ENCODE results near the gene SOX6. TPM values are rescaled to one million over a fixed set of nuclear protein-coding genes. Genes with fewer than 3 reads are reported as not detected.

SOX6 gene
- total and polyA plus RNA-seq, 2 of the 13 experiments (the other 11 are each of a cell fraction or from before 2014, with no cell fraction given), result 2.6 to 11.2 TPM

GRCh38 chr11:16402654-16403447 lies 46.5 kb upstream of the SOX6 start (continued):
- no peak for TF ChIP-seq ZUFSP (CRISPR knock-in tag; IDR thresholded peaks at IDR 0.05; ENCODE audit: borderline replicate concordance)
- TF ChIP-seq, protein P1, sequence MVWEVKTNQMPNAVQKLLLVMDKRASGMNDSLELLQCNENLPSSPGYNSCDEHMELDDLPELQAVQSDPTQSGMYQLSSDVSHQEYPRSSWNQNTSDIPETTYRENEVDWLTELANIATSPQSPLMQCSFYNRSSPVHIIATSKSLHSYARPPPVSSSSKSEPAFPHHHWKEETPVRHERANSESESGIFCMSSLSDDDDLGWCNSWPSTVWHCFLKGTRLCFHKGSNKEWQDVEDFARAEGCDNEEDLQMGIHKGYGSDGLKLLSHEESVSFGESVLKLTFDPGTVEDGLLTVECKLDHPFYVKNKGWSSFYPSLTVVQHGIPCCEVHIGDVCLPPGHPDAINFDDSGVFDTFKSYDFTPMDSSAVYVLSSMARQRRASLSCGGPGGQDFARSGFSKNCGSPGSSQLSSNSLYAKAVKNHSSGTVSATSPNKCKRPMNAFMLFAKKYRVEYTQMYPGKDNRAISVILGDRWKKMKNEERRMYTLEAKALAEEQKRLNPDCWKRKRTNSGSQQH (CRISPR knock-in tag; IDR thresholded peaks at IDR 0.05; ENCODE audit: low read depth), result no peak
- no peak for TF ChIP-seq ZNF224 (CRISPR knock-in tag; IDR thresholded peaks at IDR 0.05)
- no peak for TF ChIP-seq CCDC6 (CRISPR knock-in tag; IDR thresholded peaks at IDR 0.05)
- TF ChIP-seq, protein P2, sequence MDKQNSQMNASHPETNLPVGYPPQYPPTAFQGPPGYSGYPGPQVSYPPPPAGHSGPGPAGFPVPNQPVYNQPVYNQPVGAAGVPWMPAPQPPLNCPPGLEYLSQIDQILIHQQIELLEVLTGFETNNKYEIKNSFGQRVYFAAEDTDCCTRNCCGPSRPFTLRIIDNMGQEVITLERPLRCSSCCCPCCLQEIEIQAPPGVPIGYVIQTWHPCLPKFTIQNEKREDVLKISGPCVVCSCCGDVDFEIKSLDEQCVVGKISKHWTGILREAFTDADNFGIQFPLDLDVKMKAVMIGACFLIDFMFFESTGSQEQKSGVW (CRISPR knock-in tag; IDR thresholded peaks at IDR 0.05; ENCODE audit: borderline replicate concordance), result no peak
- no peak for TF ChIP-seq TCF12 (IDR thresholded peaks at IDR 0.05)
- TF ChIP-seq TCF12 (CRISPR knock-in tag; IDR thresholded peaks at IDR 0.05), result no peak
- TF ChIP-seq ZNF83 (CRISPR knock-in tag; IDR thresholded peaks at IDR 0.05; ENCODE audit: borderline replicate concordance), result no peak
- TF ChIP-seq, protein P3, sequence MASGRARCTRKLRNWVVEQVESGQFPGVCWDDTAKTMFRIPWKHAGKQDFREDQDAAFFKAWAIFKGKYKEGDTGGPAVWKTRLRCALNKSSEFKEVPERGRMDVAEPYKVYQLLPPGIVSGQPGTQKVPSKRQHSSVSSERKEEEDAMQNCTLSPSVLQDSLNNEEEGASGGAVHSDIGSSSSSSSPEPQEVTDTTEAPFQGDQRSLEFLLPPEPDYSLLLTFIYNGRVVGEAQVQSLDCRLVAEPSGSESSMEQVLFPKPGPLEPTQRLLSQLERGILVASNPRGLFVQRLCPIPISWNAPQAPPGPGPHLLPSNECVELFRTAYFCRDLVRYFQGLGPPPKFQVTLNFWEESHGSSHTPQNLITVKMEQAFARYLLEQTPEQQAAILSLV (CRISPR knock-in tag; IDR thresholded peaks at IDR 0.05; ENCODE audit: borderline replicate concordance), result no peak
- no peak for TF ChIP-seq MLX (CRISPR knock-in tag; IDR thresholded peaks at IDR 0.05)
- no peak for TF ChIP-seq CC2D1A (CRISPR knock-in tag; IDR thresholded peaks at IDR 0.05)
- no peak for TF ChIP-seq ZNF607 (CRISPR knock-in tag; IDR thresholded peaks at IDR 0.05; ENCODE audit: borderline replicate concordance)
- TF ChIP-seq, protein P4, sequence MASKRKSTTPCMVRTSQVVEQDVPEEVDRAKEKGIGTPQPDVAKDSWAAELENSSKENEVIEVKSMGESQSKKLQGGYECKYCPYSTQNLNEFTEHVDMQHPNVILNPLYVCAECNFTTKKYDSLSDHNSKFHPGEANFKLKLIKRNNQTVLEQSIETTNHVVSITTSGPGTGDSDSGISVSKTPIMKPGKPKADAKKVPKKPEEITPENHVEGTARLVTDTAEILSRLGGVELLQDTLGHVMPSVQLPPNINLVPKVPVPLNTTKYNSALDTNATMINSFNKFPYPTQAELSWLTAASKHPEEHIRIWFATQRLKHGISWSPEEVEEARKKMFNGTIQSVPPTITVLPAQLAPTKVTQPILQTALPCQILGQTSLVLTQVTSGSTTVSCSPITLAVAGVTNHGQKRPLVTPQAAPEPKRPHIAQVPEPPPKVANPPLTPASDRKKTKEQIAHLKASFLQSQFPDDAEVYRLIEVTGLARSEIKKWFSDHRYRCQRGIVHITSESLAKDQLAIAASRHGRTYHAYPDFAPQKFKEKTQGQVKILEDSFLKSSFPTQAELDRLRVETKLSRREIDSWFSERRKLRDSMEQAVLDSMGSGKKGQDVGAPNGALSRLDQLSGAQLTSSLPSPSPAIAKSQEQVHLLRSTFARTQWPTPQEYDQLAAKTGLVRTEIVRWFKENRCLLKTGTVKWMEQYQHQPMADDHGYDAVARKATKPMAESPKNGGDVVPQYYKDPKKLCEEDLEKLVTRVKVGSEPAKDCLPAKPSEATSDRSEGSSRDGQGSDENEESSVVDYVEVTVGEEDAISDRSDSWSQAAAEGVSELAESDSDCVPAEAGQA (IDR thresholded peaks at IDR 0.05; ENCODE audit: low read depth), result no peak
- TF ChIP-seq, protein P4 (CRISPR knock-in tag; IDR thresholded peaks at IDR 0.05; ENCODE audit: borderline replicate concordance), result no peak
- no peak for TF ChIP-seq ZSCAN20 (CRISPR knock-in tag; IDR thresholded peaks at IDR 0.05; ENCODE audit: borderline replicate concordance)
- no peak for TF ChIP-seq KDM4B (CRISPR knock-in tag; IDR thresholded peaks at IDR 0.05)
- TF ChIP-seq ZNF143 (CRISPR knock-in tag; IDR thresholded peaks at IDR 0.05), result no peak
- no peak for TF ChIP-seq ZSCAN22 (CRISPR knock-in tag; IDR thresholded peaks at IDR 0.05)
